ENCODE data around the gene PPIE. TPM values are rescaled to one million over a fixed set of nuclear protein-coding genes. Genes with fewer than 3 reads are reported as not detected.
"Not testable (repeated sequence)": the region's sequence is repeated elsewhere in the genome, so short reads cannot be mapped to it uniquely, and the experiment has no call there.

The PPIE gene
- total RNA-seq, 2 donors from 2014 or later, result 34.7 to 42.6 TPM

DNA sequence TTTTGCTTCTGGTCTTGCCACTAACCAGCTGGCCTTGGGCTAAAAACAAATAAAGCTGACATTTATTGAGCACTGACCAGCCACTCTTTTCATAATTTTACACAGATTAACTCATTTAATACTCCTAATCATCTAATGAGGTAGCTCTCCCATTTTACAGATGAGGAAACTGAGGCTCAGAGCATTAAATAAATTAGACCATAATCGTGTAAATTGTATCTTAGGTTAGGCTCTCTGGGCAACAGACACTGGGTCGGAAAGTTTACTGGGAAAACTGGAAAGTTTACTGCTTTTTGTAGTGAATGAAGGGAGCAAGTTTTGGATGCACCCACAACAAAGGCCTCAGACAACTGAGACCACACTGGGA lies 42.6 kb downstream of the PPIE start:
- no peak for TF ChIP-seq CTCF (IDR thresholded peaks at IDR 0.05)
- Histone ChIP-seq H3K27me3 (no peaks in the 10 kb centered on the region), H3K27ac (no peak overlapping the region), H3K4me1 (no peaks in the 10 kb centered on the region), H3K4me3 (no peak overlapping the region), H3K9ac (ENCODE audit: low read depth in 2 of 2, low read length in 2 of 2) (no peak overlapping the region), H3K36me3 (no peaks in the 10 kb centered on the region), H3K9me3 (no peaks in the 10 kb centered on the region)
- no peak for DNase-seq
- intact Hi-C loops (cut with DNase I), result no loop called here

- intact Hi-C loops (cut with DNase I), result no loop called here
- TF ChIP-seq CTCF (IDR thresholded peaks at IDR 0.05), result no peak
- Histone ChIP-seq H3K4me1 (no peaks in the 10 kb centered on the region), H3K9me3 (no peaks in the 10 kb centered on the region), H3K27ac (no peak overlapping the region), H3K27me3 (no peaks in the 10 kb centered on the region), H3K36me3 (no peaks in the 10 kb centered on the region), H3K4me3 (no peak overlapping the region), H3K9ac (ENCODE audit: low read depth in 2 of 2, low read length in 2 of 2) (no peak overlapping the region)
- no peak for DNase-seq
Measured at GRCh38 chr1:39782103-39782502, 43.4 kb downstream of the PPIE start.

GRCh38 chr1:39782685-39783084 lies 44.0 kb downstream of the PPIE start:
- H3K36me3 ChIP-seq; H3K4me1 ChIP-seq; intact Hi-C loops (cut with DNase I); H3K27me3 ChIP-seq; H3K9ac ChIP-seq (ENCODE audit: low read depth in 2 of 2, low read length in 2 of 2); H3K27ac ChIP-seq; DNase-seq; H3K9me3 ChIP-seq; H3K4me3 ChIP-seq: not testable (repeated sequence)

- H3K27ac ChIP-seq; H3K4me3 ChIP-seq; H3K9ac ChIP-seq (ENCODE audit: low read depth in 2 of 2, low read length in 2 of 2); H3K9me3 ChIP-seq; H3K4me1 ChIP-seq; intact Hi-C loops (cut with DNase I); DNase-seq; H3K27me3 ChIP-seq; H3K36me3 ChIP-seq: not testable (repeated sequence)
Measured at GRCh38 chr1:39786303-39787107, 47.8 kb downstream of the PPIE start.

- intact Hi-C loops (cut with DNase I); DNase-seq; H3K4me3 ChIP-seq; H3K9ac ChIP-seq (ENCODE audit: low read depth in 2 of 2, low read length in 2 of 2); H3K36me3 ChIP-seq; H3K27ac ChIP-seq; H3K27me3 ChIP-seq; H3K9me3 ChIP-seq; H3K4me1 ChIP-seq: not testable (repeated sequence)
Measured at GRCh38 chr1:39787108-39787375, 48.4 kb downstream of the PPIE start.

DNA sequence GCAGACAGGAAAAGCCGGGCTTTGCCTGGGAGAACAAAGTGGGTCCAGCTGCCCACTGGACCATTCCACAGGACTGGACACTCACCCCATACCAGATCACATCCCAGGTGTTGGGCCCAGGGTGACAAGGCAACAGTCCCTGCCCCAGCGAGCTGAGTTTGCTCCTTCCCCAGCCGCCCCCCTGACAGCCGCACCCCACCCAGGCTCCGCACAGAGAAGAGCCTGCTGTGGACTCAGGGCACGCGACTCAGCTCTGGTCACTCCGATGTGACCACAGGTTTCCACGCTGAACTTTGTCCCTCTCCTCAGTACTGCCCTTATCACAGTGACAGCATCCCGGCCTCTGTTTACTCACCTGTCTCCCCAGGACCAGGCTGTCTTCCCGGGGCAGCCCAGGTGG lies 48.8 kb downstream of the PPIE start:
- Histone ChIP-seq H3K9me3 (no peaks in the 10 kb centered on the region), H3K36me3 (no peaks in the 10 kb centered on the region), H3K4me1 (no peaks in the 10 kb centered on the region), H3K4me3 (no peak overlapping the region), H3K27me3 (no peaks in the 10 kb centered on the region), H3K9ac (ENCODE audit: low read depth in 2 of 2, low read length in 2 of 2) (no peak overlapping the region), H3K27ac (no peak overlapping the region)
- intact Hi-C loops (cut with DNase I), result no loop called here
- DNase-seq, result no peak
- no peak for TF ChIP-seq CTCF (IDR thresholded peaks at IDR 0.05)

- H3K4me1 ChIP-seq; H3K9ac ChIP-seq (ENCODE audit: low read depth in 2 of 2, low read length in 2 of 2); intact Hi-C loops (cut with DNase I); H3K27me3 ChIP-seq; DNase-seq; H3K9me3 ChIP-seq; H3K36me3 ChIP-seq; H3K27ac ChIP-seq; H3K4me3 ChIP-seq: not testable (repeated sequence)
Measured at GRCh38 chr1:39787964-39788363, 49.3 kb downstream of the PPIE start.

DNA sequence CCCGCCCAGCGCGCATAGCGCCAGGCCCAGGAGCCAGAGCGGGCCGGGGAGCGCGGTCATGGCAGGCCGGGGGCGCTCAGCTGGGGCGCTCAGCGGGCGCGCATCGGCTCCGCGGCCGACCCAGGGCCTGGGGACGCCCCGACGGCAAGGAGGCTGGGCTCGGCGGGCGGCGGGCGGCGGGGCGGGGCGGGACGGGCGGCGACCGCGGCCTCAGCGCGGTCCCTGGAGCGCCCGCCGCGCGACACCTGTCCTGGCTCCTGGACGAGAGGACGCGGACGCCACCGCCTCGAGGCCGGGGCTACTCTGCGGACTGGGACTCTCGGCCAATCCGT lies 49.7 kb downstream of the PPIE start:
- Histone ChIP-seq H3K27ac (no peak overlapping the region), H3K9ac (ENCODE audit: low read depth in 2 of 2, low read length in 2 of 2) (no peak overlapping the region), H3K36me3 (no peaks in the 10 kb centered on the region), H3K9me3 (no peaks in the 10 kb centered on the region), H3K4me3 (peak overlapping the region; percentile 59), H3K4me1 (no peaks in the 10 kb centered on the region), H3K27me3 (no peaks in the 10 kb centered on the region)
- TF ChIP-seq CTCF (IDR thresholded peaks at IDR 0.05), result no peak
- intact Hi-C loops (cut with DNase I), result no loop called here
- no peak for DNase-seq
